ENCODE measurements around the gene DNAJC12. TPM values are rescaled to one million over a fixed set of nuclear protein-coding genes. Genes with fewer than 3 reads are reported as not detected.

The DNAJC12 gene
- total RNA-seq, 6 experiments from 2014 or later, result 0.20 to 0.47 (median 0.33) TPM; not detected in 1

DNA sequence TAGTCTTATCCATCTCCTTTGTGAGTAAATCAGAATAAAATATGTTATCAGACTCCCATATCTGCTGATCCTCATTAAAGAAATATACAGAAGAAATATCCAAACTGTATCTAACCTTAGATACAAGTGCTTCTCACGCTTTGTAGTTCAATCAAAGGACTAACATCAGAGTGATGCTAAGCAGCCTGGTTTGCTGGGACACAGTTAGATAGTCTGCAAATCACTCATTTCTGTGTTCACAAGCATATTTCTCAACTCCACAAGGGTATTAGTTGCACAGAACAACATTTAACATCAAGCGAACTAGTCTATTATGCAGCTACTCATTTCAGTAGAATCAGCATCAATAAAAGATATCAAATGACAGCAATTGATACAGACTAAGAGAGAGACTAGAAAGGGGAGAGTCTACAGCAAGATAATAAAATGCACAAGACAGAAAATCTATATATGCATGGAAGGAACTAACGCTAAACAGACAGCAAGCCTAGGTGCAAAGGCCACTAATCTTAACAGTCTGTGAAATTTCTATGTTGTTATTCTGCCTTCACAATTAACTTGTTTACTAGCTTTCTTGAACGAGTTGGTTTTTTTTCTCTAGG, 30.0 kb downstream of the DNAJC12 start:
- no peak for TF ChIP-seq CTCF (IDR thresholded peaks at IDR 0.05)
- H3K27me3 Mint-ChIP-seq (ENCODE audit: insufficient read depth), result peaks cover 2% of the 10 kb centered on the region
- H3K9me3 Mint-ChIP-seq, result no peaks in the 10 kb centered on the region

DNA sequence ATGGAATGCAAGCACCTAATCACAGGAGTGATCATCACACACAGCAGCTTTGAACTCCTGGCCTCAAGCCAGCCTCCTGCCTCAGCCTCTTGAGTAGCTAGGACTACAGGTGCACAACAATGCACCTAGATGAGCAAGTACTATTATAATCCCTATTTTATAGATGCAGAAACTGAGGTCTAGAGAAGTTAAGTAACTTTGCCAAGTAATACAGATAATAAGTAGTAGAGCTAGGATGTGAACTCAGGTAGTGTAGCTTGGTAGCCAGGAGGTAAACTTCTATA, 33.7 kb downstream of the DNAJC12 start:
- no peaks in the 10 kb centered on the region for H3K36me3 Mint-ChIP-seq (ENCODE audit: low read depth)
- H3K4me1 Mint-ChIP-seq (ENCODE audit: low read depth), result no peaks in the 10 kb centered on the region
- no peak overlapping the region for H3K4me3 Mint-ChIP-seq
- H3K27me3 Mint-ChIP-seq (ENCODE audit: insufficient read depth), result no peaks in the 10 kb centered on the region; the same call in none of the 2 replicates
- no peak for TF ChIP-seq CTCF (IDR thresholded peaks at IDR 0.05)
- H3K27ac Mint-ChIP-seq, result no peak overlapping the region
- no peak for DNase-seq
- no peaks in the 10 kb centered on the region for H3K9me3 Mint-ChIP-seq

More for the DNA sequence above, 30.0 kb downstream of the DNAJC12 start:
- no peak overlapping the region for H3K27ac Mint-ChIP-seq
- H3K36me3 Mint-ChIP-seq (ENCODE audit: low read depth), result no peaks in the 10 kb centered on the region
- H3K4me1 Mint-ChIP-seq (ENCODE audit: low read depth), result no peaks in the 10 kb centered on the region
- H3K4me3 Mint-ChIP-seq, result no peak overlapping the region
- no peak for DNase-seq

DNA sequence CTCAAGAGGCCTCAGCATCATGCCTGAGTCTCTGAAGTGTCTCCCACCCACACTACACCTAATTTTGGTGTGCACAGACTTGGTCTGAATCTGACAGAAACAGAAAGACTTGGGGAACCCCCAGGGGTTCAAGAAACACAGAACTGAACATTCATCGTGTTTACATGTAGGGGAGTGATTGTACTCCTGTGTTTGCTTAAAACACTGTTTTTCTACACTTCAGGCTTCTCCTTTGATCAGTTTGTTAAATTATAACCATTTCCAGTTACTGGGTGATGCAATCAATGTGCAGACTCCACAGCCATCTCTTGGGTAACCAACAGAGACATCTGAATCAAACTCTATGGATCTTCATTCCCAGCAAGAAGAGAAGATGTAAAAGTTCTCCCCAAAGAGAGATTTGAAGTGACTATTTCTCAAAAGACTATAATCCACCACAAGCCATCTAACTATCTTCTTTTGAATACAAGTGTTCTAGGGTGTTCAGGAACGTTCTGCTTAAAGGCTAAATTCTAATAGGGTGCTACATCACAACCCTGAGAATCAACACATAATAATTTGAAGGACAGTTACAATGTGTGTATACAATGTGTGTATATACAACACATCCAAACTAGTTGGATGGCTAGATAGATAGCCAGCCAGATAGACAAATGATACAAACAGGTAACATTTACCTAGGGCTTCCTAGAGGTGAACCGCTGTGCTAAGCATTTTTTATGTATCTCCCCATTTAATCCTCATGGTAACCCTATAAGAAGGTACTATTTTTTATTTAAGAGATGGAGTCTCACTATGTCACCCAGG, 34.2 kb downstream of the DNAJC12 start:
- no peak overlapping the region for H3K27ac Mint-ChIP-seq

DNA sequence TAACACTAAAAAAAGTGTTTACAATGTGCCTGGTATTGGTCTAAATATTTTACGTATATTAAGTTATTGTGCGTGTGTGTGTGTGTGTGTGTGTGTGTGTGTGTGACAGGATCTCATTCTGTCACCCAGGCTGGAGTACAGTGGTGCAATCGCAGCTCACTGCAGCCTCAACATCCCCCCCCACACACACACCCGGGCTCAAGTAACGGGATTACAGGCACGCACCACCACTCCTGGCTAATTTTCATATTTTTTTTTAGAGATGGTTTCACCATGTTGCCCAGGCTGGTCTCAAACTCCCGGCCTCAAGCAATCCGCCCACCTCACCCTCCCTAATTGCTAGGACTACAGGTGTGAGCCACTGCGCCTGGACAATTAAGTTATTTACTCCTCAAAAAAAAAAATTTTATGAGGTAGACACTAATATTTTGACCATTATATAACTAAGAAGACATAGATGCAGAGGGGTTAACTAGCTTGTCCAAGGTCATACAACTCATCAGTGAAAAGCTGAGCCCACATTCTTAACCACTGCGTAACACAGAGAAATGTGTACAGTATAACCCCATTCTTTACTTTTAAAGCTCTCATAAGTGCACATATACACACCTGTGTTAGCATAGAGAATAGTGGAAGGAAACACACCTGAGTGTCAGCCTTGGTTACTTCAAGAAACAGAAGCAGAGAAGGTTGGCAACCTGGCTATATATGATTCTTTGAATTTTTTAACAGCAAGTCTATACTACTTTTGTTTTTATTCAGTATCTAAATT, 35.0 kb downstream of the DNAJC12 start:
- Mint-ChIP-seq H3K9me3 (no peaks in the 10 kb centered on the region), H3K27me3 (ENCODE audit: insufficient read depth) (no peaks in the 10 kb centered on the region; the same call in none of the 2 replicates), H3K27ac (no peak overlapping the region), H3K4me1 (ENCODE audit: low read depth) (no peaks in the 10 kb centered on the region), H3K4me3 (no peak overlapping the region), H3K36me3 (ENCODE audit: low read depth) (no peaks in the 10 kb centered on the region)
- no peak for TF ChIP-seq CTCF (IDR thresholded peaks at IDR 0.05)
- DNase-seq, result no peak

More for the DNA sequence above, 34.2 kb downstream of the DNAJC12 start:
- DNase-seq, result no peak
- Mint-ChIP-seq H3K9me3 (no peaks in the 10 kb centered on the region), H3K27me3 (ENCODE audit: insufficient read depth) (no peaks in the 10 kb centered on the region; the same call in none of the 2 replicates), H3K4me3 (no peak overlapping the region), H3K36me3 (ENCODE audit: low read depth) (no peaks in the 10 kb centered on the region), H3K4me1 (ENCODE audit: low read depth) (no peaks in the 10 kb centered on the region)
- no peak for TF ChIP-seq CTCF (IDR thresholded peaks at IDR 0.05)

- Mint-ChIP-seq H3K27me3 (ENCODE audit: insufficient read depth) (peaks cover 3% of the 10 kb centered on the region), H3K9me3 (no peaks in the 10 kb centered on the region), H3K36me3 (ENCODE audit: low read depth) (no peaks in the 10 kb centered on the region), H3K4me3 (no peak overlapping the region), H3K4me1 (ENCODE audit: low read depth) (no peaks in the 10 kb centered on the region), H3K27ac (no peak overlapping the region)
- no peak for DNase-seq
- no peak for TF ChIP-seq CTCF (IDR thresholded peaks at IDR 0.05)
Measured at GRCh38 chr10:67801118-67801517, 36.9 kb downstream of the DNAJC12 start.
